Limb (tissue), 2 donors: Measurements from ENCODE around the gene ARHGEF12.
A peak's percentile ranks its signal among the peaks of the same experiment; 100 is the strongest.

Experiments
- DNase-seq, 2 donors: peaks; one replicate each; pipeline ENCODE4 v3.0.0-alpha.2; 2016; ENCODE audit errors: extremely low spot score in 2 of 2

Gene ARHGEF12

GRCh38 chr11:120338107-120338933 lies 2.1 kb downstream of the ARHGEF12 start:
- DNase-seq: no peak

GRCh38 chr11:120339394-120339890 lies 3.2 kb downstream of the ARHGEF12 start:
- peak in 1 of 2 donors; percentile 51 for DNase-seq

- no peak for DNase-seq
Measured at GRCh38 chr11:120340529-120340928, 4.3 kb downstream of the ARHGEF12 start.

- DNase-seq: no peak
Measured at GRCh38 chr11:120342226-120342625, 6.0 kb downstream of the ARHGEF12 start.

- DNase-seq: no peak
Measured at GRCh38 chr11:120342678-120343077, 6.5 kb downstream of the ARHGEF12 start.

- no peak for DNase-seq
Measured at GRCh38 chr11:120343429-120343828, 7.2 kb downstream of the ARHGEF12 start.

GRCh38 chr11:120344302-120345004 lies 8.2 kb downstream of the ARHGEF12 start:
- no peak for DNase-seq

GRCh38 chr11:120346233-120346632 lies 10.0 kb downstream of the ARHGEF12 start:
- DNase-seq: no peak

GRCh38 chr11:120350637-120351036 lies 14.4 kb downstream of the ARHGEF12 start:
- DNase-seq: no peak

- DNase-seq: no peak
Measured at GRCh38 chr11:120352405-120352804, 16.2 kb downstream of the ARHGEF12 start.

- no peak for DNase-seq
Measured at GRCh38 chr11:120354068-120354467, 17.9 kb downstream of the ARHGEF12 start.

GRCh38 chr11:120354779-120355178 lies 18.6 kb downstream of the ARHGEF12 start:
- no peak for DNase-seq

GRCh38 chr11:120357620-120358019 lies 21.4 kb downstream of the ARHGEF12 start:
- DNase-seq: no peak

- DNase-seq: no peak
Measured at GRCh38 chr11:120358729-120359128, 22.5 kb downstream of the ARHGEF12 start.

- no peak for DNase-seq
Measured at GRCh38 chr11:120363436-120363835, 27.2 kb downstream of the ARHGEF12 start.

- no peak for DNase-seq
Measured at GRCh38 chr11:120365512-120365911, 29.3 kb downstream of the ARHGEF12 start.

- DNase-seq: no peak
Measured at GRCh38 chr11:120372296-120372695, 36.1 kb downstream of the ARHGEF12 start.

- no peak for DNase-seq
Measured at GRCh38 chr11:120375076-120375475, 38.9 kb downstream of the ARHGEF12 start.

- no peak for DNase-seq
Measured at GRCh38 chr11:120376547-120377182, 40.5 kb downstream of the ARHGEF12 start.

GRCh38 chr11:120378474-120378873 lies 42.3 kb downstream of the ARHGEF12 start:
- DNase-seq: no peak

GRCh38 chr11:120381401-120381800 lies 45.2 kb downstream of the ARHGEF12 start:
- no peak for DNase-seq

GRCh38 chr11:120383518-120384155 lies 47.4 kb downstream of the ARHGEF12 start:
- DNase-seq: no peak
